ENCODE results near the gene RDH8. TPM values are rescaled to one million over a fixed set of nuclear protein-coding genes. Genes with fewer than 3 reads are reported as not detected.

RDH8 gene
- total and polyA plus RNA-seq, 4 donors: not detected

GRCh38 chr19:10011974-10012373, 1.3 kb upstream of the RDH8 start:
- Histone ChIP-seq H3K9ac (ENCODE audit: insufficient read depth in 1 of 2, low read length in 2 of 2) (no peak overlapping the region), H3K27ac (ENCODE audit: low read depth in 1 of 2, low read length in 1 of 2) (no peak overlapping the region), H3K36me3 (ENCODE audit: control insufficient read depth in 4 of 4, insufficient read depth in 4 of 4, low read length in 4 of 4) (no peaks in the 10 kb centered on the region), H3K4me1 (ENCODE audit: control insufficient read depth in 5 of 5, insufficient read depth in 5 of 5, low read length in 5 of 5) (peaks cover 0 to 13% (median 3%) of the 10 kb centered on the region in 5 donors), H3K4me3 (no peak overlapping the region), H3K27me3 (ENCODE audit: control insufficient read depth in 3 of 3, insufficient read depth in 3 of 3, low read length in 2 of 3) (peaks cover 4 to 37% (median 21%) of the 10 kb centered on the region in 3 donors), H3K9me3 (ENCODE audit: control insufficient read depth in 4 of 4, insufficient read depth in 3 of 4, low read length in 3 of 4) (peaks cover 0 to 2% (median 0%) of the 10 kb centered on the region in 4 donors)
- TF ChIP-seq CTCF (IDR thresholded peaks at IDR 0.05; ENCODE audit: control extremely low read depth, extremely low read depth): no peak
- DNase-seq: no peak
- ATAC-seq (ENCODE audit: insufficient read depth, low FRiP score): no peak
- 42 to 43% methylated on average over 7 of the region's 7 CpGs for WGBS, 2 donors

DNA sequence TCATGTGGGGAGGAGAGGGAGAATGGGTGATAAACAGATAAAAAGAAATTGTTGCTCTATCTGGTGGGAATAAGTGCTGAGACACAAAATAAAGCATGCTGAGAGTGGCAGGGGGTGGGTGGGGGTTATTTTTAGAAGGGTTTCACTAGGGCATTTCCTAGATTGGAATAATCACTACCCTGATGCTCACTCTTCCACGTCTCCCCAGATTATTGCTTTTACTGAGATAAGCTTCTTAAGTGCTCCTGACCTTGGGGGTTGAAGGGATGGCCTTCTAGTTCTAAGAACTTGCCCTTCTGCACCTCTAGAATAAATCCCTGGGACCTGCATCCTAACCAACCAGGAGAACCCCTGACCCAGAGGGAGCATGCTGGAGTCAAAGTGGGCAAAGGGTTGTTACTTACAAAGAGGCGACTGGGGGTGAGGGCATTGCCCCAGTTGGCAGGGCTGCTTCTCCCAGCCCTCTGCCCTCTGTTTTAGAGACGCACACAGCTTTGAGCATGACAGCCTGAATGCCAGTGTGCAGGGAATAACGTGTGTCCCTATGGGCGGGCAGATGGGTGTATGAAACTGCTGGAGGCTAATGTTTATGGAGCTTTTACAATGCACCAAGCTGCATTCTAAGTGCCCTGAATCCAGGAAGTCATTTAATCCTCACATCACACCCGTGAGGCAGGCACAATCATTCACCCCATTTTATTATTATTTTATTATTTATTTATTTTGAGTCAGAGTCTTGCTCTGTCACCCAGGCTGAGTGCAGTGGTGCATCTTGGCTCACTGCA, 743 bp downstream of the RDH8 start:
- Histone ChIP-seq H3K4me3 (no peak overlapping the region), H3K36me3 (ENCODE audit: control insufficient read depth in 4 of 4, insufficient read depth in 4 of 4, low read length in 4 of 4) (no peaks in the 10 kb centered on the region), H3K27me3 (ENCODE audit: control insufficient read depth in 3 of 3, insufficient read depth in 3 of 3, low read length in 2 of 3) (peaks cover 0 to 27% (median 16%) of the 10 kb centered on the region in 3 donors), H3K9ac (ENCODE audit: insufficient read depth in 1 of 2, low read length in 2 of 2) (no peak overlapping the region), H3K9me3 (ENCODE audit: control insufficient read depth in 4 of 4, insufficient read depth in 3 of 4, low read length in 3 of 4) (peaks cover 0 to 2% (median 0%) of the 10 kb centered on the region in 4 donors), H3K4me1 (ENCODE audit: control insufficient read depth in 5 of 5, insufficient read depth in 5 of 5, low read length in 5 of 5) (peaks cover 0 to 9% (median 3%) of the 10 kb centered on the region in 5 donors), H3K27ac (ENCODE audit: low read depth in 1 of 2, low read length in 1 of 2) (no peak overlapping the region)
- 47 to 62% methylated on average over 6 of the region's 6 CpGs for WGBS, 2 donors
- no peak for TF ChIP-seq CTCF (IDR thresholded peaks at IDR 0.05; ENCODE audit: control extremely low read depth, extremely low read depth)
- DNase-seq (no peak), ATAC-seq (ENCODE audit: insufficient read depth, low FRiP score) (no peak)

GRCh38 chr19:10018263-10018662, 5.0 kb downstream of the RDH8 start:
- no peak for TF ChIP-seq CTCF (IDR thresholded peaks at IDR 0.05; ENCODE audit: control extremely low read depth, extremely low read depth)
- Histone ChIP-seq H3K36me3 (ENCODE audit: control insufficient read depth in 4 of 4, insufficient read depth in 4 of 4, low read length in 4 of 4) (no peaks in the 10 kb centered on the region), H3K27me3 (ENCODE audit: control insufficient read depth in 3 of 3, insufficient read depth in 3 of 3, low read length in 2 of 3) (peaks cover 0 to 4% (median 0%) of the 10 kb centered on the region in 3 donors), H3K4me3 (no peak overlapping the region), H3K4me1 (ENCODE audit: control insufficient read depth in 5 of 5, insufficient read depth in 5 of 5, low read length in 5 of 5) (no peaks in the 10 kb centered on the region), H3K9ac (ENCODE audit: insufficient read depth in 1 of 2, low read length in 2 of 2) (no peak overlapping the region), H3K9me3 (ENCODE audit: control insufficient read depth in 4 of 4, insufficient read depth in 3 of 4, low read length in 3 of 4) (no peaks in the 10 kb centered on the region), H3K27ac (ENCODE audit: low read depth in 1 of 2, low read length in 1 of 2) (no peak overlapping the region)
- ATAC-seq (ENCODE audit: insufficient read depth, low FRiP score) (no peak), DNase-seq (no peak)
- WGBS, 2 donors: 71 to 93% methylated on average over 3 of the region's 3 CpGs

Data from lung (tissue), 12 donors.